IMR-90 (cell line): ENCODE results near the gene CTDP1. TPM values are rescaled to one million over a fixed set of nuclear protein-coding genes. Genes with fewer than 3 reads are reported as not detected.

ENCODE experiments used
- ATAC-seq: fragments of 200-7000 bp; cut with Tn5 transposase; 2 replicates; pipeline ENCODE4 v1.9.1; 2020; ENCODE audit warnings: low read depth, mild to moderate bottlenecking, moderate library complexity
- BruUV-seq: library from RNA; stranded (reverse); fragments of 400-500 nt; replicated peaks from 2 replicates; lab custom pipeline; 2021; lab: Mats Ljungman, UMichigan
- CTCF ChIA-PET: fragments of 300-600 bp; formaldehyde crosslinking; extraction: SDS; loops from one replicate; lab custom pipeline; 2021; ENCODE audit warnings: antibody characterized with exemption; lab: Yijun Ruan, JAX
- POLR2A ChIA-PET: fragments of 300-600 bp; sonication (Branson Sonifier 250); formaldehyde crosslinking; loops from one replicate; lab custom pipeline; 2022; ENCODE audit warnings: antibody characterized with exemption; ENCODE audit not compliant: unreplicated experiment; lab: Charles Lee
- DNase-seq: peaks from one replicate; pipeline ENCODE4 v3.0.0; 2013
- H2AFZ ChIP-seq: replicated peaks from 2 replicates; pipeline ENCODE3; 2013; ENCODE audit warnings: low read length, mild to moderate bottlenecking; ENCODE audit not compliant: poor library complexity
- H2AK5ac ChIP-seq: 2 replicates; pipeline ENCODE4 v1.6.1; 2013; ENCODE audit warnings: low read depth, low read length, inconsistent platforms
- H2AK9ac ChIP-seq: replicated peaks from 2 replicates; pipeline ENCODE3; 2013; ENCODE audit warnings: mild to moderate bottlenecking, low read depth, low read length, moderate library complexity; ENCODE audit not compliant: poor library complexity
- H2BK120ac ChIP-seq: 2 replicates; pipeline ENCODE4 v1.6.1; 2013; ENCODE audit warnings: low read depth, low read length, inconsistent platforms
- H2BK15ac ChIP-seq: 3 replicates; pipeline ENCODE4 v1.6.1; 2013; ENCODE audit warnings: low read depth, low read length, inconsistent platforms
- H2BK20ac ChIP-seq: 2 replicates; pipeline ENCODE4 v1.6.1; 2013; ENCODE audit warnings: low read depth, mild to moderate bottlenecking, inconsistent platforms, low read length, moderate library complexity
- H2BK5ac ChIP-seq: 2 replicates; pipeline ENCODE4 v1.6.1; 2013; ENCODE audit warnings: mild to moderate bottlenecking, low read depth, low read length, inconsistent platforms; ENCODE audit not compliant: poor library complexity, severe bottlenecking
- H3K14ac ChIP-seq: replicated peaks from 2 replicates; pipeline ENCODE4 v1.6.1; 2013; ENCODE audit warnings: low read depth, low read length, inconsistent platforms
- H3K18ac ChIP-seq: 2 replicates; pipeline ENCODE4 v1.6.1; 2013; ENCODE audit warnings: low read depth, low read length, control low read depth
- H3K23ac ChIP-seq: 2 replicates; pipeline ENCODE4 v1.6.1; 2013; ENCODE audit warnings: low read depth, low read length, inconsistent platforms
- H3K27ac ChIP-seq: 2 replicates; pipeline ENCODE4 v1.5.1; 2013; ENCODE audit warnings: mild to moderate bottlenecking, control low read depth, low read length; ENCODE audit not compliant: insufficient read depth
- H3K27me3 ChIP-seq: 2 replicates; pipeline ENCODE4 v1.6.1; 2013; ENCODE audit warnings: low read length; ENCODE audit not compliant: control insufficient read depth, insufficient read depth
- H3K36me3 ChIP-seq: 2 replicates; pipeline ENCODE4 v1.6.1; 2013; ENCODE audit warnings: low read length, mixed read lengths; ENCODE audit not compliant: control insufficient read depth, insufficient read depth
- H3K4ac ChIP-seq: 2 replicates; pipeline ENCODE4 v1.6.1; 2013; ENCODE audit warnings: low read depth, low read length, inconsistent platforms
- H3K4me1 ChIP-seq: 2 replicates; pipeline ENCODE4 v1.6.1; 2013; ENCODE audit warnings: low read length, mixed read lengths; ENCODE audit not compliant: control insufficient read depth, insufficient read depth
- H3K4me2 ChIP-seq: 2 replicates; pipeline ENCODE4 v1.6.1; 2013; ENCODE audit warnings: low read depth, mild to moderate bottlenecking, control low read depth, low read length, moderate library complexity
- H3K4me3 ChIP-seq: 2 replicates; pipeline ENCODE4 v1.5.1; 2013; ENCODE audit warnings: low read depth, mild to moderate bottlenecking, control low read depth, low read length, moderate library complexity; ENCODE audit not compliant: insufficient read depth
- H3K56ac ChIP-seq: 2 replicates; pipeline ENCODE4 v1.6.1; 2013; ENCODE audit warnings: low read length, inconsistent platforms; ENCODE audit not compliant: insufficient read depth; ENCODE audit errors: extremely low read depth
- H3K79me1 ChIP-seq, 2 experiments: 2 replicates each; pipeline ENCODE4 v1.6.1; 2013; ENCODE audit warnings: low read length in 2 of 2, inconsistent platforms in 1 of 2, low read depth in 1 of 2
- H3K9ac ChIP-seq: 2 replicates; pipeline ENCODE4 v1.6.1; 2013; ENCODE audit warnings: low read depth, low read length, control low read depth
- H3K9me1 ChIP-seq: 2 replicates; pipeline ENCODE4 v1.6.1; 2013; ENCODE audit warnings: low read length, inconsistent platforms; ENCODE audit not compliant: insufficient read depth
- H3K9me3 ChIP-seq: 2 replicates; pipeline ENCODE4 v1.6.1; 2013; ENCODE audit warnings: low read length; ENCODE audit not compliant: control insufficient read depth, insufficient read depth
- H4K20me1 ChIP-seq: 2 replicates; pipeline ENCODE4 v1.6.1; 2013; ENCODE audit warnings: low read length, inconsistent platforms; ENCODE audit not compliant: insufficient read depth
- H4K5ac ChIP-seq: 2 replicates; pipeline ENCODE4 v1.6.1; 2013; ENCODE audit warnings: mild to moderate bottlenecking, low read depth, low read length, control low read depth
- H4K8ac ChIP-seq, 2 experiments: 2 replicates each; pipeline ENCODE4 v1.6.1; 2013; ENCODE audit warnings: low read depth in 2 of 2, low read length in 2 of 2, control low read depth in 1 of 2, inconsistent platforms in 1 of 2
- H4K91ac ChIP-seq: 2 replicates; pipeline ENCODE4 v1.6.1; 2013; ENCODE audit warnings: low read depth, low read length, inconsistent platforms; ENCODE audit not compliant: insufficient read depth
- BHLHE40 ChIP-seq: fragments of 150-350 bp; IDR thresholded peaks from 2 replicates; pipeline ENCODE4 v1.6.1; 2016; ENCODE audit warnings: mild to moderate bottlenecking, low read depth, low read length
- CHD1 ChIP-seq: IDR thresholded peaks from 2 replicates; pipeline ENCODE4 v1.6.1; 2012; ENCODE audit warnings: low read depth, low read length, improper control_type of control experiment
- FOS ChIP-seq: fragments of 150-350 bp; IDR thresholded peaks from 2 replicates; pipeline ENCODE4 v1.6.1; 2016; ENCODE audit warnings: low read depth, low read length
- MAFK ChIP-seq: IDR thresholded peaks from 2 replicates; pipeline ENCODE4 v1.6.1; 2012; ENCODE audit warnings: low read depth, low read length, improper control_type of control experiment
- RAD21 ChIP-seq: IDR thresholded peaks from 2 replicates; pipeline ENCODE4 v1.6.1; 2012; ENCODE audit warnings: low read length, improper control_type of control experiment
- RCOR1 ChIP-seq: IDR thresholded peaks from 2 replicates; pipeline ENCODE4 v1.6.1; 2012; ENCODE audit warnings: mild to moderate bottlenecking, low read length, improper control_type of control experiment; ENCODE audit not compliant: insufficient replicate concordance
- WGBS, 2 experiments: methylation state at CpG; one replicate each; pipeline versions ENCODE4 v1.1.5 to v1.1.7; 2013; ENCODE audit warnings: missing lambda C conversion rate in 2 of 2; ENCODE audit not compliant: insufficient read length in 1 of 2; ENCODE audit errors: extremely low coverage in 2 of 2; 5-methylcytosine and 5-hydroxymethylcytosine counted together
- dilution Hi-C: fragments of 300-500 bp; cut with HindIII; formaldehyde crosslinking; loops from one replicate; pipeline ENCODE4 v1.14.3; 2018; ENCODE audit warnings: low sequenced_read_pairs; ENCODE audit not compliant: unreplicated experiment
- in situ Hi-C: fragments of 300-500 bp; cut with MboI; formaldehyde crosslinking; loops from 3 replicates; pipeline ENCODE4 v1.14.3; 2019; ENCODE audit warnings: low sequenced_read_pairs, inconsistent platforms, mixed read lengths
- intact Hi-C: fragments of 100-400 bp; cut with micrococcal nuclease; formaldehyde crosslinking; loops from 2 replicates; pipeline ENCODE4 v1.10.0; 2022
- polyA plus RNA-seq, 3 experiments: library from polyadenylated mRNA; depleted of rRNA; stranded (reverse); fragments of >200 nt; gene quantifications; 2 replicates each; pipeline ENCODE4 v1.2.3, GENCODE V29; 2012; ENCODE audit warnings: low replicate concordance in 1 of 3
- total RNA-seq: library from RNA; depleted of rRNA; stranded (reverse); fragments of >200 nt; gene quantifications from 2 replicates; pipeline ENCODE4 v1.2.3, GENCODE V29; 2012

Gene CTDP1
- total and polyA plus RNA-seq, 2 of the 4 experiments (the other 2 are of a cell fraction) = 13.4 to 17.6 TPM

GRCh38 chr18:79677221-79677620 is 2.4 kb upstream of the CTDP1 start:
- no peaks in the 10 kb centered on the region for H3K9me3 ChIP-seq
- no peak overlapping the region for H3K9ac ChIP-seq
- no peak overlapping the region for H3K4me3 ChIP-seq
- CTCF ChIA-PET = no interaction called here
- H3K18ac ChIP-seq = no peak overlapping the region
- H2AFZ ChIP-seq = no peak overlapping the region
- H3K4me1 ChIP-seq = peaks cover 9% of the 10 kb centered on the region
- H2BK120ac ChIP-seq = no peak overlapping the region
- no peak overlapping the region for H3K14ac ChIP-seq
- no peak overlapping the region for H3K23ac ChIP-seq
- no peak overlapping the region for H3K56ac ChIP-seq
- H3K4ac ChIP-seq = no peak overlapping the region
- no peak overlapping the region for H2BK5ac ChIP-seq
- H3K36me3 ChIP-seq = peaks cover 2% of the 10 kb centered on the region; the same call in 1 of the 2 replicates
- peaks cover 24 to 44% of the 10 kb centered on the region in 2 experiments for H3K79me1 ChIP-seq
- H4K20me1 ChIP-seq = peaks cover 19% of the 10 kb centered on the region
- intact Hi-C loops (no loop called here), in situ Hi-C loops (no loop called here), dilution Hi-C loops (no loop called here)
- no peak overlapping the region for H4K8ac ChIP-seq
- no peak overlapping the region for H2AK5ac ChIP-seq
- no peak overlapping the region for H4K91ac ChIP-seq
- no peak for ATAC-seq
- H2BK20ac ChIP-seq = no peak overlapping the region
- 40% methylated on average over 1 of the region's 6 CpGs; no CpG with 5 or more reads in 1 of the 2 experiments for WGBS, 2 experiments
- H3K27me3 ChIP-seq = no peaks in the 10 kb centered on the region
- no peak overlapping the region for H2AK9ac ChIP-seq
- H3K9me1 ChIP-seq = peaks cover 24% of the 10 kb centered on the region; the same call in 1 of the 2 replicates
- H2BK15ac ChIP-seq = no peak overlapping the region
- DNase-seq = no peak
- no peak overlapping the region for H3K27ac ChIP-seq
- no peak overlapping the region for H3K4me2 ChIP-seq
- H4K5ac ChIP-seq = no peak overlapping the region
- BruUV-seq = no TSS peak
- no peak for TF ChIP-seq BHLHE40
- TF ChIP-seq RCOR1 = no peak
- no peak for TF ChIP-seq FOS
- no peak for TF ChIP-seq MAFK
- TF ChIP-seq RAD21 = no peak
- TF ChIP-seq CHD1 = no peak
- POLR2A ChIA-PET = no interaction called here
